AG08396 (cell line): ENCODE data around the gene ANKRD34B.
A peak's percentile ranks its signal among the peaks of the same experiment; 100 is the strongest.
"Not testable (repeated sequence)": the region's sequence is repeated elsewhere in the genome, so short reads cannot be mapped to it uniquely, and the experiment has no call there.

Experiments used
- DNase-seq: peaks from one replicate; pipeline ENCODE4 v3.0.0; 2012; ENCODE audit warnings: low spot score, mixed read lengths

Gene ANKRD34B

DNA sequence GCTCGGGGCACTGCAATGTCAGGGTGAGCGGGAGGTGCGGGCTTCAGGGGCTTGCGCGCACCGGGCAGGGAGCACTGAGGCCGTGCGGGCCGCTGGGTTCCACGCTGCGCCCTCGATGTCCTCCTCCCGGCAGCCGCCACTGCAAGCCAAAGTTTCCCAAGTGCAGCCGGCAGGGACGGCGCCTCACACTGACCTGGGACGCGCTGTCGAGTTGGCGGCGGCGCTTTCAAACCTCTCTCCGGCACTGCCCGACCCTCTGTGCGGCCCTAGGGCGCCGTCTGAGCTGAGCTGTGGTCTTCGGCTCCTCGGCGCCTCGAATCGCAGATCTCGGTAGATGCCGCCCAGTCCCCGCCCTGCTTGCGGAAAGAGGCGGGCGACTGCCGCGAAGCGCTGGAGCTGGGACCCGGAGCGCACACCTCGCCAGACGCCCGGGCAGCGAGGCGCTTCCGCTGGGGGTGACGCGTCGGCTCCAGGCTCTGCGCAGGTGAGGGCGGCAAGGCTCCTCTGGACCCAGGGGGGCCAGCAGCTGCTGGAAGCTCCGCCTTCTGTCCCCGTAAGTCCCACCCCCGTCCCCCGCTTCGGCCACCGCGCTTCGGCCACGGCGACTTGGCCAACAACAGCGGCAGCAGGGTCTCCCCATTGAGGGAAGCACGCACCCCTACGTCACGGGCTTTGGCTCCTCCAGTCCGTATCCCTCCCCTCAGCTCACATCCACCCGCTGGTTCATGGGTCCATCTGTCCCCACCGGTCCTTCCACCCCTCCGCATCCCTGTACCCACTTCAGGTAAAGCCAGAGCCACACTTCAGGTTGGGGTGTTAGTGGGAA is at the start of gene ANKRD34B:
Gene ANKRD34B, minus strand, starts transcription at position 320 of the 826 bp plus-strand sequence. CDS start 10,261 bp downstream, outside the sequence.
- peak; percentile 20 for DNase-seq

GRCh38 chr5:80619086-80619485 is 49.0 kb upstream of the ANKRD34B start:
- DNase-seq = no peak

DNA sequence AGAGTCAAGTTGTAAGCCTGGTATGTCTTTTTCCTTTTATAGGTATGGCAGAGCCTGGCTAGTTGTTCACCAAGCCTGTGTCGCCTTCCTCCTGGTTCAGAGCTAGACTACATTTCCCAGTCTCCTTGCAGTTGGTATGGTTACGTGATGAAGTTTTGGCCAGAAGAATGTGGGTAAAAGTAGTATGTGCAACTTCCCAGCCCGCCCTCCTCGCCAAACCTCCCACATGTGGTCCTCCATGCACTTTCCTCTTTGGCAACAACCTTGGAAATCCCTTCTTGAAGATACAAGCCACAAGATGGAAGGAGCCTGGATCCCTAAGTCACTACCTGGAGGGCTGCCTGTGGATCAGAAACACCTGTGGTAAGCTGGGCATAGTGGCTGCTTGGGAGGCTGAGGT is 48.4 kb upstream of the ANKRD34B start:
- no peak for DNase-seq

DNA sequence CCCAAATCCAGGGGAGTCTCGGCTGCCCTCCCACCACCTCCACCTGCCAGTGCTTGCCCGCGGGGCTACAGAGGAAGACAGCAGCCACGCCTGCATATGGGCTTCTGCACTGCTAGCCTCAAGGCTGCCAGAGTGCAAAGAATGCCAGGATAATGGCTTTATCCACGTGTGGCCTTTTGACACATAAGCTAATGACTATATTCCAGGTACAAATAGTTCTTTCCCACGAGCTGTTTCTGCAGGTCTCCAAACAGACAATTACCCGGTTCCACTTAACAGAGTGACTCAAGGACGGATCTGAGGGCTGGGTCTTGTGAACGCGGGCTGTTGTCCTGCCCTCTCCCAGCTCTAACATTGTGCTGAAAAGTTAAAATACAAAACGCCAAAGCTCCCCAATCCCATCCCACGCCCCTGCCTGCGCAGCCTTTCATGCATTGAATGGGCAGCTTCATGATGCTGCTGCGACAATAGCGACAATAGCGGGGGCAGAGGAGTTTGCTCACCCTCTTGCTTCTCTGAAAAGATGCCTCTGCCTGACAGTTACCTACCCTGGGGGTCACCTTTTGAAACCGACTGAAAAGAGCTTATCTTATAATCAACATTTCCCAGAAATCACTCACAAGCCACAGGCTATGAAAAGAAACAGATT is 45.3 kb upstream of the ANKRD34B start:
- DNase-seq = no peak

DNA sequence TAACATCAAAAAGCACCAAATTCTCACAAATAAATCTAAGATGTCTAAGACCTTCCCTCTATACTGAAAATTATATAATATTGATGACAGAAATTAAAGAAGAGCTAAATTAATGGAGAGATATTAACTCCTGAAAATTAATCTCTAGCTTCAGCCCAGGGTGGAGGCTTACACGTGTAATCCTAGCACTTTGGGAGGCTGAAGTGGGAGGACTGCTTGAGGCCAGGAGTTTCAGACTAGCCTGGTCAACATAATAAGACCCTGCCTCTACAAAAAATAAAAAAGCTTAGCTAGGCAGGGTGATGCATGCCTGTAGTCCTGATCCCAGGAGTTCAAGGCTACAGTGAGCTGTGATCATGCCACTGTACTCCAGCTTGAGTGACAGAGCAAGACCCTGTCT is 39.6 kb upstream of the ANKRD34B start:
- no peak for DNase-seq

GRCh38 chr5:80608731-80609130 is 38.7 kb upstream of the ANKRD34B start:
- no peak for DNase-seq

DNA sequence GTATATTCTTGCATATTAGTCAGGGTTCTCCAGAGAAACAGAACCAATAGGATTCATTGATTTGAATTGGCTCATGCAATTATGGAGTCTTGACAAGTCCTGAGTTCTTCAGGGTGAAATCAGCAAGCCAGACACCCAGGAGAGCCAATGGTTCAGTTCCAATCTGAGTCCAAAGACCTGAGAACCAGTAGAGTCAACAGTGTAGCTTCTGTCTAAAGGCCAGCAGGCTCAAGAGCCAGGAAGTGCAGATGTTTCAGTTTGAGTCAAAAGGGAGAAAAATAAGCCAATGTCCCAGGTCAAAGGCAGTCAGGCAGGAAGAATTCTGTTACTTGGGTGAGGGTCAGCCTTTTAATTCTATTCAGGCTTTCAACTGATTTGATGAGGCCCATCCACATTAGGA is 37.8 kb upstream of the ANKRD34B start:
- no peak for DNase-seq

DNA sequence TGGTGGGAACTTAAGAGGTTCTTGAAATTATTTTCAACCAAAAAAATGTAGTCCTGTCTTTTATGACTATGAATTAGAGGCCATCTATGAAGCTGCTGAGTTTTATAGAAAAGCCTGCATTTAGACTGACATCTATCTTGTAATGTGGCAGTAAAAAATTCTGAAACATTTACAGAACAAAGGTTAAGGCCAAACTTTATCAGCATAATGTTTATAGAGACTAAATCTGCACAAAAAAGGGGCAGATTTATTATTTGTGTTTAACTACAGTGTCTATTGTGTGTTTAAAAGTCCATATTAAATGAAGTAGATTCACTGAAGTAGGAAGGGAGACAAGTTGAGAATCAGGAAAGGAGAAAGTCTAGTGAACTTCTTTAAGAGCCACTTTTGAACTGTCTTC is 37.3 kb upstream of the ANKRD34B start:
- no peak for DNase-seq

DNA sequence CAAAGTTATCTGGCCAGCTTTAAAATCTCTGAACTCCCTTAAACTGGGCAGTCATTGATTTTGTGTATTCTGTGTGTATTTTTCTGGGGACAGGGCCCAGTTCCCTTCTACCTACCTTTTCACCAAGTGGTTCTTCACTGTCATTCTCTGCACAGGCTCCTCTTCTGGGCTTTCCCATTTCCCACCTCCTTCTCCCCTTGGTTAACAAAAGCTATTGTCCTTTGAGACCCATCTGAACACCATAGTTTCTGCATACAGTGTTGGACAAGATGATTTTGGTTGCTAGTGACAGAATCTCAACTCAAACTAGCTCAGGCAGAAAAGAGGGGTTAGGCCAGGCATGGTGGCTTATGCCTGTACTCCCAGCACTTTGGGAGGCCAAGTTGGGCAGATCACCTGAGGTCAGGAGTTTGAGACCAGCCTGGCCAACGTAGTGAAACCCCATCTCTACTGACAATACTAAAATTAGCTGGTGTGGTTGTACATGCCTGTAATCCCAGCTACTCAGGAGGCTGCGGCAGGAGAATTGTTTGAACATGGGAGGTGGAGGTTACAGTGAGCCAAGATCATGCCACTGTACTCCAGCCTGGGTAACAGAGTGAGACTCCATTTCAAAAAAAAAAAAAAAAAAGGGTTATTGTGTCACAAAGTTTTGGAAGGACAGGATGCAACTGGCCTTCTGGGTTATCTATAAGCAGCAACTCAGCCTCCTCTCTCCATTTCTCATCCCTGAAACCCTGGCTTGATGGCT is 31.0 kb upstream of the ANKRD34B start:
- DNase-seq = no peak

- DNase-seq = no peak
These were observed 27.4 kb upstream of the ANKRD34B start for GRCh38 chr5:80597500-80597899.

DNA sequence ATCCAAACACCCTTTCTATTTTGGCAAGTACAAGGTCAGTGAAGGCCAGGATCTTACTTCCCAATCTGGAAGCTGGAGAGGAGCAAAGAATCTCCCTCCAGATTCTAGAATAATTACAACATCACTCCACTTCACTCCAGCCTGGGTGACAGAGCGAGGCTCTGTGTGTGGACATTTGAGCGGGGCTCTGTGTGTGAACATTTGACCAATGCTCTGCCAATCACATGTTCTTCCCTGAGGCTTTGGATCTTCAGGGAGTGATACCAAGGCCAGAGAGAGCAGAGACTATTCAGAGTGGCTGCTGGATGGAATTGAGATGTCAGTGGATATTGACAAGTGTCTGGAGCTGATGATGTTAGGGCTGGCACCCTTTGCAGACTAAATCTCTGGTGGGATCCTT is 24.7 kb upstream of the ANKRD34B start:
- DNase-seq = no peak

GRCh38 chr5:80592761-80593160 is 22.7 kb upstream of the ANKRD34B start:
- no peak for DNase-seq

- DNase-seq = no peak
These were observed 22.0 kb upstream of the ANKRD34B start for GRCh38 chr5:80592105-80592504.

GRCh38 chr5:80591352-80591751 is 21.3 kb upstream of the ANKRD34B start:
- no peak for DNase-seq

DNA sequence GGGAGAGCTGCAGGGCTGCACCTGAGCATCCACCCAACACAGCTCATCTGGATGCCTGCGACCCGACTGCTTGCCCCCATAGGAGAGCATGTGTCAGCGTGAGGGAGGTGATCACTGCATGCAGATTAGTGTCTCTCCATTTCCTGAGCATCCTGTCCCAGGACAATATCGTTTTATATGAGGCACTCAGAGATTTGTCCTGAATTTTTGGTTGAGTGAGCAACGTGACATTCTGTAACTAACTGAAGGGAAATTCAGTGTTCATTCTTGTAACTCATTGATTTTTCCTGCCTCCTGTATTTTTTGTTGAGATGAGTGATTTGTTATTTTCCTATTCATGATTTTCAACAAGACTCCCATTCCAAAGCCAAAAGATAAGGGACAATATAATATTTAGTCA is 20.7 kb upstream of the ANKRD34B start:
- DNase-seq = no peak

DNA sequence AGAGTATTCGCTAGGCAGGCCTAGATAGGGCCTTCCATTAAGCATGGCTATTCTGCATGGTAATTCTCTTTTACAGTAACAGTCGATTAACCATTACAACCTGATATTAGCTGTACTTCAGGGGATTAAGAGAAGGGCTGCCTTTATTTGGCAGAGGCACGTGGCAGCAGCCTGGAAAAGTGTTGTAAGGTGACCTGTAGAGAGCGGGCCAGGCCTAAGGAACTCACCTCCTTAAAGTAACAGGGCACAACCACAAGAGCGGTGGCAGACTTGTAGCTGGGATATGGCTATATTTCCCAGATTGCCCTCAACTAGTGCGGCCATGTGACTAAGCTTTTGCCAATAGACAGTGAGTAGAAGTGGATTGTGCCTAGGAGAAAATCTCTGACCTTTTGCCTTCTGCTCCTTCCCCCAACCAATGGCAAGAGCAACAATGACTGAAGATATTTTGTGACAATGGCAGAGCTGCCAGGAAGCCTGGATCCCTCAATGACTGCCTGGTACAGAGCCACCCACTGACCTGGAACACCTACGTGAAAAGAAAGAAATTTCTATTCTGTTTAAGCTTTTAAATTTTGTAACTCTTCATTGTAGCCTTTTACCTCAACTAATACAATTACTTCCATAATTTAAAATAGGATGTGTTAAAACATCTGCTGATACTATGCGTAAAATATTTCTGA is 18.9 kb upstream of the ANKRD34B start:
- no peak for DNase-seq

GRCh38 chr5:80584770-80585169 is 14.7 kb upstream of the ANKRD34B start:
- no peak for DNase-seq

- DNase-seq = not testable (repeated sequence)
These were observed 10.2 kb upstream of the ANKRD34B start for GRCh38 chr5:80580291-80580690.

GRCh38 chr5:80579050-80579449 is 9.0 kb upstream of the ANKRD34B start:
- no peak for DNase-seq

DNA sequence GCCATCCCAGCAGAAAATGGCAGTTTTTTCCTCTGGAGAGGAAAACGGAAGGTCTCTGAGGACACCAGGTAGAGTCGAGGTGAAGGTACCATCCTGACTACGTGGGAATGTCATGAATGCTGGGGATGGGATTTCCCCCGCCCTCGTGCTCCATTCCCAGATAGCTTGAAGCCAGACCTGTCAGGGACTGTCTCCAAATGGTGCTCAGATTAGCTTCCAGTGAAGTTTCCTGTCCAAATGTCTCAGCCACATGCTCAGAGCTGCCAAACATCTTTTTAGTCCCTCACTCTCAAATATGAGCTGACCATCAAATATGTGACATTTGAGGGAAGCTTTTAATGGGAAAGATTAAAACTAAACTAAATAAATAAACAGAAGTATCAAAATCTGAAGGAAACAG is 7.6 kb upstream of the ANKRD34B start:
- DNase-seq = no peak

DNA sequence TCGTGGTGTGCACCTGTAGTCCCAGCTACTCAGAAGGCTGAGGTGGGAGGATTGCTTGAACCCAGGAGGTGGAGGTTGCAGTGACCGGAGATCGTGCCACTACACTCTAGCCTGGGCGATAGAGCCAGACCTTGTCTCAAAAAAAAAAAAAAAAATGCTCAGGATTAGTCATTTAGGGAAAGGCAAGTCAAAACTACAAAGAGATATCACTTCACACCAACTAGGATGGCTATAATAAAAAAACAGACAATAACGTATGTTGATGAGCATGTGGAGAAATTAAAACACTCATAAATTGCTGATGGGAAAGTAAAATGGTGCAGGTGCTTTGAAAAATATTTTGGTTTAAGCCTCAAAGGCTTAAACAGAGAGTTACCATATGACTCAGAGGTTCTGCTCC is 6.3 kb upstream of the ANKRD34B start:
- no peak for DNase-seq

- no peak for DNase-seq
These were observed 3.0 kb upstream of the ANKRD34B start for GRCh38 chr5:80573062-80573461.
